Globus pallidus (tissue), 1 donor: ENCODE measurements around the gene PDPR.
"Not testable (repeated sequence)": the region's sequence is repeated elsewhere in the genome, so short reads cannot be mapped to it uniquely, and the experiment has no call there.

Experiments
- DNase-seq: peaks from one replicate; pipeline ENCODE4 v3.0.0-alpha.2; 2015; ENCODE audit warnings: low spot score

PDPR gene

DNA sequence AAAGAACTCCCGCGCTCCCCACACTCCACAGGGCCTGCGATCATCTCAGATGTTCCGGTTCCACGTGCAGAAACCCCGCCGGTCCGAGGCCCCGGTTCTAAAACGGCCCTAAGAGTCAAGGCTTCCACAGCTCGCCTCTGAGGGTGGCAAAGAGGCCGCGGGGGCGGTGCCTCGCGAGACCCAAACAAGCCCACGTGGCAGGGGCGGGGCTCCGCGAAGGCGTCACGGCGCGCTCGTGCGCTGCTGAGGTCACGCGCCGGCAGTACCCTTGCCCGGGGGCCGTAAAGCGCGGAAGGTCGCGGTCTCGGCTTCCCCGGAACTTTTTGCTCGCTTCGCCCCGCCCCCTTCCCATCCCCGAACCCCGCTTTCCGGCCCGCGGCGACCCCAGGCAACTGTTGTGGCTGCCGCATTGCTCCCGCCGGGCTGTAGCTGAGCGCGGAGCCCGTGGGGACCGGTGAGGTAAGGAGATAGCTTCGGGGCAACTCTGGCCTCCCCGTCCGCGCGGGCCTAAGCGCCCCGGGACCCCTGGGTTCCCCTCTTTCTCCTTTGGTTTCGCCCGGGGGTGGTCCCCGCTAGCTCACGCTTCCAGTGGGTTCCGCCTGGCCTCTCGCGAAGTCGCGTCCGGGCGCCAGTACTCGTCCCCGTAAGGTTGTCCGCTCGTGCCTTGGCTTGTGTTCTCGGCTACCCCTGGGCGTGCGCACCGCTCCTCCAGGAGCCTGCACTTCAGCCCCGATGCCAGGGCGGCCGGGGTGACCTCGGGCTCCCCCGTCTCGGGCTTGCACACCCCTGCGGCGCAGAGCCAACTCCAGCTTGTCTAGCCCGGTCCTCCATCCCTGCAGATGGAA is at the start of gene PDPR:
Gene PDPR (plus strand): TSS at position 351 of the 845 bp plus-strand sequence. CDS start 6,161 bp downstream, outside the sequence.
- peak; percentile 80 for DNase-seq

- peak; percentile 16 for DNase-seq
Observed at GRCh38 chr16:70064841-70065370, 49.2 kb upstream of the PDPR start.

GRCh38 chr16:70065376-70065745 is 48.8 kb upstream of the PDPR start:
- DNase-seq, result not testable (repeated sequence)

- peak; percentile 73 for DNase-seq
Observed at GRCh38 chr16:70065746-70066658, 48.1 kb upstream of the PDPR start.

- not testable (repeated sequence) for DNase-seq
Observed at GRCh38 chr16:70066751-70067150, 47.4 kb upstream of the PDPR start.

DNA sequence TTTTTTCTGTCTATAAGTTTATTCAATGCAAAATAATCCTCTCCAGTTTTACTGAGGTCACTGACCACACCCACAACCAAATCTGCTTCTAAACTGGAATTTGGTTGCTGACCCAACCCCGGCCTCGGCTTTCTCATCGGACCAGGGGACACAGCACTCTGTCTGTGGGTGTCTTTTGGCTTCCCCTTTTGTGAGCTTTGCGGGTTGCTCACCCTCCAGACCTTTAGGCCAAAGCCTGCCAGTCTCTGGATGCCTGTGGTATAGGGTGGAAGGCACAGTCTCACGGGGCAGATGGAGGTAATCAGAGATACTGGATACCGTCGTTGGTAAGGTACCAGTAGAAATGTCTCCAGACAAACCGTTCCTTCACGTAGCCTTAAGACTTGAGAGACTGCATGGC is 35.1 kb upstream of the PDPR start:
- not testable (repeated sequence) for DNase-seq

- not testable (repeated sequence) for DNase-seq
Observed at GRCh38 chr16:70081219-70081618, 32.9 kb upstream of the PDPR start.

- DNase-seq, result not testable (repeated sequence)
Observed at GRCh38 chr16:70083931-70084330, 30.2 kb upstream of the PDPR start.

DNA sequence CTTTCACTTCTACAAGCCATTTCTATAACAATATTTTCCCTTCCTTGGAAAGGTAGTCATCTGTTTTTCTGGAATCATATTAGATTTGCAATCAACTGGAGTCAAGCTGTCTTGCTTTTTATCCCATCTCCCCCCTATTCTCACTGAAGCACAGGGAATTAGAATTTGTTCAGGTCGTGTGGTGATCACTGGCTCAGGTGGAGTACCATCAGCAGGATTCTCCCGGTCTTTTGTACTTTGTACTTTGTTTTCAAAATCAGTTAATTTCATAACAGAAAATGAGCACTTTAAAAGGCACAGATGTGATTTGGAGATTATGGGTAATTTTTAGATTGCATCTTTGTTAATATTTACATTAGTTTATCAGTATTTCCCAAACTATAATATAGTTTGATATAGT is 26.0 kb upstream of the PDPR start:
- not testable (repeated sequence) for DNase-seq

DNA sequence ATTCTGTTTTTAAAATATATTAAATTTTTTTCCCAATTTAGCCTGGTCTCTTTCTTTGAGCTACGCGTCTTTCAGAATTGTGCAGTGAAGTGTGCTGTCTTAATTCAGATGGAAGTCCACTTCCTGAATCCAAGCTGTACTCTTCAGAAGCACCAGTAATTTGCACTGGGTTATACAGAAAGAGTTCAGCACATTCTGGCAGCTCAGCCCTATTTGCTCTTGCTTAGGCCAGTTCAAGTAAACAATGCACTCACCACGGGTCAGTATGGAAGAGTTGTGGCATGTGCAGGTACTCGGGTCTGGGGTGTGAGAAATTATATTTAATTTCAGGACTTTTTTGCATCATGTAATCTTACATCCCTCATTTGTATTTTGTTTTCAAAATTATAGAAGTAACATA is 25.3 kb upstream of the PDPR start:
- DNase-seq, result not testable (repeated sequence)

GRCh38 chr16:70089289-70089688 is 24.8 kb upstream of the PDPR start:
- not testable (repeated sequence) for DNase-seq

DNA sequence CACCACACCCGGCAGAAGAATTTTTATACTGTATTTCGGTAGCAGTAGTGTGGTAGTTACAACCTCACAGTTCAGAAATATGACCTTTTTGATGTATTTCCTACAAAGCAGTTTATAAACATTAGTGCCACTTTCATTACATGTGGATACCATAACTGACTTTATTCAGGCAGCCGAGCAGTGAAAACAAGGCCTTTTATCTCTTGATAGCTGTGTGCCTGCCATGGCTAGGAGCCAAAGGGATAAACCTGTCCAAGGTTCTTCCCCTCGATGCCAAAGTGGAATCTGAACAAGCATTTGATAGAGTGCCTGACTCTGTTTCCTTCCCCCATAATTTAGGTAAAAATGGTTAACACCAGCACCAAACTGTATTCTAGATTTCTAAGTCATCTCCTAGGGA is 23.0 kb upstream of the PDPR start:
- DNase-seq, result not testable (repeated sequence)

GRCh38 chr16:70094096-70094495 is 20.0 kb upstream of the PDPR start:
- not testable (repeated sequence) for DNase-seq

- DNase-seq, result not testable (repeated sequence)
Observed at GRCh38 chr16:70109583-70110279, 4.4 kb upstream of the PDPR start.

GRCh38 chr16:70112162-70112561 is 2.0 kb upstream of the PDPR start:
- DNase-seq, result not testable (repeated sequence)

GRCh38 chr16:70113599-70113981 is 542 bp upstream of the PDPR start:
- not testable (repeated sequence) for DNase-seq

GRCh38 chr16:70118354-70118753 is 4.2 kb downstream of the PDPR start:
- DNase-seq, result not testable (repeated sequence)

DNA sequence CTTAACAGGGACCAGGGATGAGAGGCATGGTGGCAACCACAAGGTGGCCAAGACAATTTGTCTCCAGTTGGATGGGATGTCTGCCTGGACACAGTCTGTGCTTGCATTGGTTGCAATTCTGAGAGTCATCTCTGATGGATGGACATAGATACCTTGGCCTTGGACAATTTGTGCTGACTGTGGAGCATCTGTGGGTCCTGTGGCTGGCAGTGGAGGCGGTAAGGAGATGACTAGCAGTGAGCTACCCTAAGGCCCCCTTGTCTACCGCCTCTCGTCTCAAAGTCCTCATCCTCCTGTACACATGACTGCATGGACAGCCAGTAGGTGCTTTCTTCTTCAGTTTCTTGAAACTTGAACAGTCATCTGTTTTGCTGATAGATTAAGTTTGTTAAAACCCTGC is 4.6 kb downstream of the PDPR start:
- DNase-seq, result not testable (repeated sequence)

DNA sequence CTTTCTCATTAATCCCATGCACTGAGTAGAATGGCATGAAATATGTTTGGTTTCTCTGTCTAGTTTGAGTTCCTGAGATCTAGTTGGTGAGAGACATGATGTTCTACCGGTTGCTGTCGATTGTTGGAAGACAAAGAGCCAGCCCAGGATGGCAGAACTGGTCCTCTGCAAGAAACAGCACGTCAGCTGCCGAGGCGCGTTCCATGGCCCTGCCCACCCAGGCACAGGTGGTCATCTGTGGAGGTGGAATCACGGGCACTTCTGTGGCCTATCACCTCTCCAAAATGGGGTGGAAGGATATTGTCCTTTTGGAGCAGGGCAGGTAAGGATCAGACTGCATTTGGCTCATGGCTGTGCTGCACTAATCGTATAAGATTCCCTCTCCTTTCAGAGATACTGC is 6.3 kb downstream of the PDPR start:
- not testable (repeated sequence) for DNase-seq

DNA sequence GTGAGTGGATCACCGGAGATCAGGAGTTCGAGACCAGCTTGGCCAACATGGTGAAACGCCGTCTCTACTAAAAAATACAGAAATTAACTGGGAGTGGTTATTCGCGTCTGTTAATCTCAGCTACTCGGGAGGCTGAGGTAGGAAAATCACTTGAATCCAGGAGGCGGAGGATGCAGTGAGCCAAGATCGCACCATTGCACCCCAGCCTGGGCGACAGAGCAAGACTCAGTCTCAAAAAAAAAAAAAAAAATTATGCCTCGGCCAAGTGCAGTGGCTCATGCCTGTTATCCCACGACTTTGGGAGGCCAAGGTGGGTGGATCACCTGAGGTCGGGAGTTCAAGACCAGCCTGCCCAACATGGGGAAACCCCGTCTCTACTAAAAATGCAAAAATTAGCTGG is 9.7 kb downstream of the PDPR start:
- not testable (repeated sequence) for DNase-seq

DNA sequence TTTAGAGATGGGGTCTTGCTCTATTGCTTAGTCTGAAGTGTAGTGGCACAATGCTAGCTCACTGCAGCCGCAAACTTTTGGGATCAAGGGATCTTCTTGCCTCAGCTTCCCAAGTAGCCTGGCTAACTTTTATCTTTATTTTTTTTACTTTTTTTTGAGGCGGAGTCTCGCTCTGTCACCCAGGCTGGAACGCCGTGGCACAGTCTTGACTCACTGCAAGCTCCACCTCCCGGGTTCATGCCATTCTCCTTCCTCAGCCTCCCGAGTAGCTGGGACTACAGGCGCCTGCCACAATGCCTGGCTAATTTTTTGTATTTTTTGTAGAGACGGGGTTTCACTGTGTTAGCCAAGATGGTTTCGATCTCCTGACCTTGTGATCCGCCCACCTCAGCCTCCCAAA is 12.1 kb downstream of the PDPR start:
- not testable (repeated sequence) for DNase-seq

DNA sequence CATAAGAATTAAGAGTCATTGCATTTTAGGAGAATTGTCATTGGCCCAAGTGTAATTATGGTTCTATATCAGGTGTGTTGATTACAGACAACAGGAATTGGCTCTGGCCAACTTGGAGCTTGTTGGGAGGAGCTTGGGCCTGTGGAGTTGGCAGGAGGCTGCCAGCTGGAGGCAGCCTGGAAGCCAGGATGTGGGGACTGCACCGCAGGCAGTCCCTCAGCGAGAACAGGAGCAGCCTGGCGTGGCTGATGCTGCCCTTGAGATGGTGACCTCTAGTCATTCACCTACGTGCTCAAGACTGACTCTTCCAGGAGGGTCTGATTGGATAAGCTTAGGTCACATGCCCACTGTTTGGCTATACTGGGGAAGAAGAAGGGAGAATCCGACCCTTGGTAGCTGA is 13.6 kb downstream of the PDPR start:
- DNase-seq, result not testable (repeated sequence)
